Renal pelvis (tissue), 4 donors: ENCODE data around the gene GXYLT1. TPM values are rescaled to one million over a fixed set of nuclear protein-coding genes. Genes with fewer than 3 reads are reported as not detected.
"Not testable (repeated sequence)": the region's sequence is repeated elsewhere in the genome, so short reads cannot be mapped to it uniquely, and the experiment has no call there.

ENCODE experiments used
- DNase-seq: peaks from one replicate; pipeline ENCODE4 v3.0.0-alpha.2; 2013
- polyA plus RNA-seq, 3 donors: library from polyadenylated mRNA; unstranded; fragments of 120-200 nt; gene quantifications; one replicate each; pipeline ENCODE4 v1.2.1, GENCODE V29; 2013; ENCODE audit not compliant: insufficient read length in 3 of 3

The GXYLT1 gene
- polyA plus RNA-seq, 3 donors, result 25.8 to 28.0 (median 27.0) TPM

DNA sequence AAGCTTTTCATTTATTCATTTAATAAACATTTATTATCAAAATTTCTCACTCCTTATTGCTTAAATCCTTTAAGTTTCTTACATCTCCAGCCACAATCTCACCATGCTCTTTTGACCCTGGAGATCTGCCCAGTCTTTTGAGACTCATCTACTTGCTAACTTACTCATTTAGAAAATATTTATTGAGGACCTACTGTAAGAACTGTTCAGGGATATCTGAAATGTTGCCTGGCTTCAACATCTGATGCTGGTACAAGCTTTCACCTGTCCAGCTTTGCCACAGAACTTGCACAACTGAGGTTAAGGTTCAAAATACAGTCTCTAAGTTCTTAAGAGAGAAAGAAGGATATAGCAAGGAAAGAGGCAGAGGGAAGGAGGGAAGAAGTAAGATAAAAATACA is 17.5 kb upstream of the GXYLT1 start:
- DNase-seq, result no peak

DNA sequence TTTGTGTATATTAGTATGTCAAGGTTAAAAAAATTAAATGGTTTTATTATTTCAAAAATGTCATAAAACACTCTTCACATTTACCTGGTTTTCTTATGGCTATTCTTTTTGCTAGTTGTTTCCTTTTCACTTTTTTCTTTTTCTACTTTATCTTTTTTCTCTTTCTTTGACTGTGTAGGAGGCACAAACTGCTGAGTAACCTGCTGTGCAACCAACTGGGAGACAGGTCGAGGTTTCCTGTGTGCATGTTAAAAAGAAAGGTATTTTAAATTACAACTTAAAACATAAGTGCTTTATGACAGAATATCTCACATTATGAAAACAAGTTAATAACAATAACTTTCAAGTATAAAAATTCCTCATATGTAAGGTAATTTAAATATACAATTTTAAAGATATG is 16.9 kb upstream of the GXYLT1 start:
- no peak for DNase-seq

DNA sequence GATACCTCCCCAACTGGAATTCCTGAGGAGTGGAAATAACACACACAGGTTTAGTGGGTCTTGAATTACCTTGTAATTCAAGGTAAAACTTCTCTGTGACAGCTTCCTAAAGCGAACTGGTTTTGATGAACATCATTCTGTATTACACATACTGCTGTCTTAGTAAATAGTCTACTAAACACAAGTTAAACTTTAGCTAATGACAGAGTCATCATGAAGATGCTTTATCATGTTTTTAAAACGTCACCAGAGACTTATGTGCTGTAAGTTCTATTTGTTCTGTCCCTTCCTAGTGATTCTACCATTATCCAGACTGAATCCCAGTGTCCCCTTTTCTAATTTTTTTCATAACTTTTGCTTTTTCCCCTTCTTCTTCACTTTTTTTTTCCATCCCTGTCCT is 11.6 kb upstream of the GXYLT1 start:
- no peak for DNase-seq

DNA sequence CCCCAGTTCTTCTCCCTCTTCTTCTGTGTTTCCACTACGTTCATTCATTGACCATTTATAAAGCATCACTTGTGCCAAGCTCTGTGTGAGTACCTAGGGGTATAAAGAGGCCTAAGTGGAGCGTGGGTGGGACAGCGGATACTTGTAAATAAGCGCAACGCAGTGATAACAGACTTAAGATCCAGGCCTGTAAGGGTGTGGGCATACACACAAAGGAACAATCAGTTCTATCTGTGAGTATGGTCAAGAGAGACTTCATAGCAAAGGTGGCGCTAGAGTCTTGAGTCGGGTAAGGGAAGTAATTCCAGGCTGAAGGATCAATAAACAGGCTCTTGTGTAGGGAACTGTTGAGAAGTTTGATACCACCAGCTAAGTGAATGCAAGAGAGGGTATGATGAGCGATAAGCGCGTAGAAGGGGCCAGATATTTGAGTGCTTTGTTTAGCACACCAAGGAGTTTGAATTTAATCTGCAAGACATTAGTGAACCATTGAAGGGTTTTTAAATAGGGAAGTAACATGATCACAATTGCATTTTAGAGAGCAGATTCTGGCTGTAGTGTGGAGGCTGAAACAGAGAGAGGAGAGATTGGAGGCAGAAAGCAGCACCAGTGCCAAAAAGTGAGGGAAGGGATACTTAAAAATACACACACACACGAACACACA is 1.0 kb upstream of the GXYLT1 start:
- no peak for DNase-seq

DNA sequence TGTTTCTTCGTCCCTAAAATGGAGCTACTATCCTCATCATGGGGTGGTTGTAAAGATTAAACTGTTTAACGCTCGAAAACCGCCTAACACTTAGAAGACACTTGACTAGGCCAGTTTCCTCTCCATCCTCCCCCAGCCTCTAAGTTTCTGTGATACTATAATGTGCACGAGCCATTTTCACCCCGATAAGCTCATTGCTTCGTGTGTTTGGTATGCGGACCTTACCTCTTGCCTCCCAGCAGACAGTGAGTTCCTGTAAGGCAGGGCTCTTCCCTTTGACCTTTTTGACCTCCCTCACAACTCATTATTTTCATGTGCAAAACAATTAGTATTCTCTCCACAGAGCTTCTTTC is 499 bp upstream of the GXYLT1 start:
- DNase-seq, result peak; percentile 29

DNA sequence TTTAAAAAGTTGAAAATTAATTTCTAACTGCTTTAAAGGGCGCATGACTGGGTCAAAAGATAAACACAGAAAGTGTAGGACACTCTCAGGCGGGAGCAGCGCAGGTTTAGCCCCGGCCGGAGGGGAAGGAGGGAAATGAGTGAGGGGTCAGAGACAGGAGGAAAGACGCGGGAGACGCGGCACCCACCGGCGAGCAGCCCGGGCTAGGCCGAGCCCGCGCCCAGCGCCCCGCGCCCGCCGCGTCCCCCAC is 591 bp downstream of the GXYLT1 start:
- no peak for DNase-seq

DNA sequence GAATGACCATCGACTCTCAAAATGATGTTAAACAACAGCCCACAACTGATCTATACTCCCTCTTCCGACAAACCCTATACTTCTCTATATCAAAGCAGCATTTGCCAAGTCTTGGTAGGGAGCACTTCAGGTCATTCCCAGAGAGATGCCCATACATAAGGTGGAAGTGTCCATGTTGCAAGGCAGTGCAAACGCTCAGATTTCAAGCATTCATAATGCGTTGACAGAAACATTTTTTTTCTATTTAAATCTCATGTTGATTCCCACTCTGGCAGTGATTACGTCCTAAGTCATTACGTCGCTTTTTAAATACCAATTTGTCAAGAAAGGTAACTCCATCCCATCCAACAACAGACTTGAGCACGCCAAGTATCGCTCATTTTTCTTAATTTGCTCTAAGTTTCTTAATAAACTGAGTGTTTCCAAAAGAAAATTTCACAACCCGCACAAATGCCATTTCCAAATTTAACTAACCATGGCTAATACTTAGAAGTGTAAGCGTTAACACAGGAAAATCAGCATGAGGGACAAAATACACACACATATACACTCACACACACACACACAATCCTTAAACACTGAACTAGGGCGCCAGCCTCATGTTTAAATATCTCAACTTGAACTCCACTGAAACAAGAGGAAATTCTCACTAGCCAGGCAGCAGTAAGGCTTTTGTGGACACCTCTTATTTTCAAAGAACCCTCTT is 1.1 kb downstream of the GXYLT1 start:
- peak; percentile 29 for DNase-seq

DNA sequence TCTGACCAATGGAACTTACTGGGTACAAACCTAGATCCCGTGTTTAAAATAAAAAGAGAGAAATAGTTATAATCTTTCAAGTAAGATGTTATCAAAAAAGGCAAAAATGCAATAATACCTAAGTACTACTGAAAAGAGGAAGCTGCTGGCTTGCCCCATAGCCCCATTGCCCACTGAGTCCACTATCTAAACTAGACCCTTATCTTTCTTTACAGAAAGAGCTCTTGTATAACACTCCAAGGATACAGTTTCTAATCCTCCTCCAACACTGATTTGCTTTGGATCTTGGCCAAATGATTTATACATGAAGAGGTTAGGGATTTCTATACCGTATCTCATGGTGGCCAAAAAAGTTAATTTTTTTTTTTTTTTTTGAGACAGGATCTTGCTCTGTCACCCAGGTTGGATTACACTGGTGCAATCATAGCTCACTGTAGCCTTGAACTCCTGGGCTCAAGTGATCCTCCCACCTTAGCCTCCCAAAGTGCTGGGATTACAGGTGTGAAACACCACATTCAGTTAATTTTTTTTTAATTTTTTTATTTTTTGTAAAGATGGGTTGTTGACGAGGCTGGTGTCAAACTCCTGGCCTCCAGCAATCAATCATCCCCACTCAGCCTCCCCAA is 2.6 kb downstream of the GXYLT1 start:
- no peak for DNase-seq

DNA sequence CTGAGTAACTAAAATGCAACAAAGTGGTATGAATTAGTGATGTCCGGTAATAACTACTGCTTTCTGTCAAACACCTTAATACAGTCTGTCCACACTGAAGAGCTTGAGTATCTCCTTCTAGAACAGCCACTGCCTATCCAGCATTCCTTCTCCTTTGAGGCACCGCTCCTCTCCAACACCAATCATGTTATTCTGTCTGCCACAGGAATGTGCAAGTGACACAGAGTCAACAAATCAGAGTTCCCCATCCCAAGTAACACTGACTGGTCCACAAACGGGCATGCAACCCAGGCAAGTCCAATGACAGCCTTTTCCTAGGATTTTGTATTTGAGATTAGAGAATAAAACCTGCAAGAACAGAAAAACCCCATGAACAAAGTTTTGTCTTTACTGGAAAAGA is 3.8 kb downstream of the GXYLT1 start:
- no peak for DNase-seq

DNA sequence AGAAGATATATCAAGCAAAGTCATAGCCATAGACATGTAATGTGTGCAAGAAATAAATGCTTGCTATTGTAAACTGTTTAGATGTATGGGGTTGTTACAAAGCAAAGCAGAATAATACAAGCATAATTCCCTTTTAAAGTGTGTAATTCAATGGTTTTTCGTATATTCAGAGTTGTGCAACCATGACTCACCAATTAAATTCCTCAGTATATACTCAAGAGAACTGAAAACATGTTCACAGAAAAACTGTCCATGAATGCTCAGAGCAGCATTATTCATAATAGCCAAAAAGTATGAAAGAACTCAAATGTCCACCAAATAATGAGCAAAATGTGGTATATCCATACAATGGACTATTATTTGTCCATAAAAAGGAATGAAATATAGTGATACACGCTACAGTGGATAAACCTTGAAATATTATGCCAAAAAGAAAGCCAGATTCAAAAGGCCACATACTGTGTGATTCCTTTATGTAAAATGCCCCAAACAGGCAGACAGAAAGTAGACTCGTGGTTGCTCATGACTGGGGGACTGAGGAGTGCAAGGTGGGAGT is 9.3 kb downstream of the GXYLT1 start:
- no peak for DNase-seq

DNA sequence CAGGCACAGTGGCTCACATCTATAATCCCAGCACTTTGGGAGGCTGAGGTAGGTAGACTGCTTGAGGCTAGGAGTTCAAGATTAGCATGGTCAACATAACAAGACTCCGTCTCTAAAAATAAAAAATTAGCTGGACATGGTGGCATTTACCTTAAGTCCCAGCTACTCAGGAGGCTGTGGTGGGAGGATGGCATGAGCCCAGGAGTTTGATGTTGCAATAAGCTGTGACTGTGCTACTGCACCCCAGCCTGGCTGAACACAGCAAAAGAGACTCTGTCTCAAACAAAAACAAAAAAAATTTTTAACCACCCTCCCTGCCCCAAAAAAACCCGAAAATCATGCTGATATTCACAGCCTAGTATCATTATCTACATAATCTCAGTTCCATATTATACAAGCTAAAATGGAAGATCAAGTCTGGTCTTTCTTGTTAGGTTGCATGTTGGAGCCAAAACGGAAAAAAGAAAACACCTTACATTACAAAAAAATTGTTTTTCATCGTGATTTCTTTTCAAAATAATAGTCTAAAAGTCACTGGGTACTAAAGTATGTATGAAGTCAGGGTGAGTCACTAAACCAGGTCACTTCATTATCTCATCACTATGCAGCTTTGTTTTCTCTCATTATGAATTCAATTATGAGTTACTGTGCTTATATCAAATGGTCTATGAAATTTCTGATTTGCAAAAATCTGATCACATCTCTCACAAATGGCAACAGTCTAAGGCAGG is 13.8 kb downstream of the GXYLT1 start:
- no peak for DNase-seq

DNA sequence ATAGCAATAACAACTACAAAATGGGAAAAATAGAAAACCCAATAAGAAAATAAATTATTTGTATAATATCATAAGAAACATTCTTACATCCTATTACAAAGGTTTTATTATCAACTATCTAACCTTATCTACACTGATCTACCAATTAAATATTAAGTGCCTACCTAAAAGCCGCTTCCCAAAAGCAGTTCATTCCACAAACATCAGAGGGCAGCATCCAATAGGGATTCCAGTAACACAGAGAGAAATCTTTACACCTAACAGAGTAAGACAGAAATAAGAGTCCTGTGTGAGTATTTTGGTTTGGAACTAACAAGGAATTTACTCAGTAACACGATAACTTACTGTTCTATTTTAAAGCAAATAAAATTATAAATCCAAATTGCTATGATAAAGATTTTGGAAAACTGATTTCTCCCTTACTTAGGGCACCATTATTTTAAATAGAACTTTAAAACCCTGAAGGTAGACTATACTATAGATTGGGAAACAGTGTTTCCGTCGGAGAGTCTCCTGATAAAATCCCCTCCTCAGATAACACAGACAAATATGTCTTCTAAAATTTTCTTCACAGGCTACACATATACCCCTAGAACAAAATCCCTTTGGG is 15.0 kb downstream of the GXYLT1 start:
- DNase-seq, result peak; percentile 73

DNA sequence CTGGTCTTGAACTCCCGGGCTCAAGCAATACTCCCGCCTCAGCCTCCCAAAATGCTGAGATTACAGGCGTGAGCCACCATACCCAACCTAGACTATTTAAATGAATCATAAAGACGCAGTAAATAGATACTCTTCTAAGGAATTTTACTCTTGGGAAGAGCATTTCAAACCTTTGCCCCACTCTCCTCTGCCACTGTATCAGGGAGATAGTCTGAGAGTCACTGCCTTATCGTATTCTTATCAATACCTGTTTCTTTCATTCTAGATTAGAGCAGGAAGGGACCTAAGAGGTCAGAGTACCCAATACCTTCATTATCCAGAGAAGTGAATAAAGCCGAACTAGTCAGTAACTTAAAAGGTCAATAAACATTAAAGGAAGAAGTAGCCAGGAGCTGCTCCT is 15.8 kb downstream of the GXYLT1 start:
- DNase-seq, result no peak

DNA sequence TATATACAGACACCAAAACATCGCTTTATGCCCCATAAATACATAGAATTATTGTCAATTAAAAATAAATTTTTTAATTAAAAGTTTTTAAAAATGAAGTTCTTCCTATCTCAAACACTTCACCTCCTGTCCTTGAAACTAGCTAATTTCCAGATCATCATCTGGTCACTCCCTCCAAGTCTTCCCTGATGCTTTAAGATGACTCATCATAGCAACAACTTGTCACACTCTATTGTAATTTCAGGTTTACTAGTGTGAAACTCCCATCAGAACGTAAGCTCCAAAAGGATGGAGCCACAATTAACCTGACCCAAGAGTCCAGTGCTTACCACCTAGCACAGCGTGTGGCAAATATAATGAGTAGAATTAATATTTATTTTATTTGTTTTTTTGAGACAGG is 16.3 kb downstream of the GXYLT1 start:
- DNase-seq, result no peak

DNA sequence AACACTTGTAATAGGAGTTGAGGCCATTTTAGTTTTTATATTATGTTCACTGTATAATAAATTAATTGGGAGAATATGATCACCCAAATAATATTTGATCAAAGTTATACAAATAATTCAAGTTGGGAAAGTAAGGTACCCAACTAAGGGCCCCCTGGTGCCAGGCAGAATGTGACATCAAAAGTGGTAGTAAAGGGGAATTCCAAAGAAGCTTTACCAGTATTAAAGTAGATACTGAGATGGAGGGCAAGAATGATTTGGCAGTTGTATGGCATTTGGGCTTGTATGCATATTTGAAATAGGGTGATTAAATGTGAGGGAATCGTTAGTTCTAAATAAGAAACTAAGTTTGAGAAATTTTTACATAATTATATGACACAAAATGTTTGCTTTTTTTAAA is 17.7 kb downstream of the GXYLT1 start:
- no peak for DNase-seq

DNA sequence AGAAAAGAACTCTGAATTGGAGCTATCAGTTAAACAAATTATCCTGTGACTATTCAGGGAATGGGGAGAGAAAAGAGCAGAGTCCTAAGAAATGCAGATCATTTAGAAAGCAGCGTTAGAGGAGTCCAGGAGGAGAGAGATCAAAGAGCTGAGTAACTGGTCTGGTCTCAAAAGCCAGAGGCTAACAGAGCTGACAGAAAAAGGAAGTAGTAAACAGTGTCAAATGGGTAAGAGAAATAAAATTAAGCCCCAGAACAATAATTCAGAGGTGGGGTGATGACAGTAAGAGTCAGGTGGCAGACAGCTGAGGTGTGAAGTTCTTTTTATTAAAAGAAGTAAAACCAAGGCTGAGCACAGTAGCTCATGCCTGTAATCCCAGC is 19.3 kb downstream of the GXYLT1 start:
- DNase-seq, result no peak

DNA sequence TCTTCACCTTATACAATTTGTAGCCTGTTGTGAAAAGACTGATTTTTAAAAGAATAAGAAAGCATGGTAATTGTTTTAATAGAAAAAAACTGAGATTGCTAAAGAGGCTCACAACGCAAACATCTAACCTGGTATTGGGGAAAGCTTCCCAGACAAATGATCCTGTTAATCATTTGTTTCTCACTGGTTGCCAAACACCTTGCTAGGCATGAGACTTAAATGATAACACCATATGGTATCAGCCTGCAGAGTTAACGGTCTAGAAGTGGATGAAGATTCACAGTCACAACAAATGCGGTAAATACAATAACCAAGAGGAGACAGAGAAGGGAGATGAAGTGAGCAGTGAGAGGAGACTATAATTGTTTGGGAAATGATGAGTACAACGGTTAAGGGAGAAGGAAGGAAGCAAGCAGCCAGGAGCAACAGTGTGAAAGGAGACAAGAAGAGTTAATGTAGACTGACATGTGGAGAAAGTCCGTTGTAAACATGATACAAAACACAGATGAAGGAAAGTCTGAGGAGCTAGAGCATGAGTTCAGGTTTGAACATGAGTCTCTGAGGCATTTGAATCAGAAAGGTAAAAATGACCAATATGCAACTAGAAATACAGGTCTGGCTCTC is 19.8 kb downstream of the GXYLT1 start:
- DNase-seq, result no peak

DNA sequence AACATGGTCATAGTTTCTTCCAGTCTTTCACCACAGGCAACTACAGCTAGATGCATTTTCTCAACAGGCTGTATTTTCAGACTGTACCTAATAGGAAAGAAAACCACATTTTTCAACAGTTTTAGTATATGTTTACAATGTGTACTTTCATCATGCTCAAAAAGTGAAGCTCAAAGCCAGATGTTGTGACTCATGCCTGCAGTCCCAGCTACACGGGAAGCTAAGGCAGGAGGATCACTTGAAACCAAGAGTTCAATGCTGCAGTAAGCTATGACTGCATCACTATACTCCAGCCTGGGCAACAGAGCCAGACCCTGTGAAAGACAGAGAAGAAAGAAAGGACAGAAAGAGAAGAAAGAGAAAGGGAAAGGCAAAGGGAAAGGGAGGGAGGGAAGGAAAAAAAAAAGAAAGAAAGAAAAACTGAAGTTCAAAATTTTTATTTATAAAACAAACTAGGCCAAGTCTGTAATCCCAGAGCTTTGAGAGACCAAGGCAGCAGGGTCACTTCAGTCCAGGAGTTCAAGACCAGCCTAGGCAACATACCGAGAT is 25.5 kb downstream of the GXYLT1 start:
- DNase-seq, result no peak

DNA sequence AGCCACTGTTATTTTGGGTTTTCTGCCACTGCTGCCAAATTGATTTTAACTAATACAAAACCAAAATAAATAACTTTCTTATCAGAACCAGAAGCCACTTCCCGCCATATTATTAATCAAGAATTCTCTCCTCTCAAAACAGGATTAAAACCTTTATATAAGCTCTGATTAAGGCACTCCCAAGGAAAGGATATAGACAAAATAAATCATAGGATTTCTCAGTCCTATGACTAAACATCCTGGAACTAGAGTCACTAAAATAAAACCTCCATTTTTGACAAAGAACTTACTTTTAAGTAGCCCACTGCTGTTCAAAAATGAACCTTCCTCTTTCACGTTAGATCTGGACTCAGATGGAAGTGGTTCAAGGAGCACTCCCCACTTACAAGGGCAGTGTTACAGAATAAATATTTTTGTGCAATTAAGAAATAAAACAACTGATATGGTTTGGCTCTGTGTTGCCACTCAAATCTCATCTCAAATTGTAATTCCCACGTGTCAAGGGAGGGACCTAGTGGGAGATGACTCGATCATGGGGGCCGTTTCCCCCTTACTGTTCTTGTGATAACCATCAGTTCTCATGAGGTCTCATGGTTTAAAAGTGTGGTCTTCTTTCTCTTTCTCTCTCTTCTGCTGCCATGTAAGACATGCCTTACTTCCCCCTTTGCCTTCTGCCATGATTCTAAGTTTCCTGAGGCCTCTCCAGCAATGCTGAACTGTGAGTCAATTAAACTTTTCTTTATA is 26.4 kb downstream of the GXYLT1 start:
- no peak for DNase-seq

DNA sequence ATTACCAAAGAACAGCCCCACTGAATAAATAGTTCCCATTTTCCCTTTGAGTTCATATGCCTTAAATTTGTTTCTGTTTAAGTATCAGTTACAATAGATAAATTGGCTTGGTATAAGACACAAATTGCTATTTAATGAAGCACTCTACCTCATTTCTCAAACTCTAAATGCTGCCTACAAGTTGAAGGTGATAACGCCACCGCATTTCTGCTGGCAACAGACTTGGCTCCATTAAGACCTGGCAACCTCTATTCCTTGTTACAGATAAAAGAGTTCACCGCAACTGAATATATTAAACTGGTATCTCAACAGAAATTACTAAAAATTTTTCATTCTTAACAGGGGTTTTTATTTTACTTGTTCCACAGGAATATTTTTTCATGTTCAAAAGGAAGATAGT is 35.6 kb downstream of the GXYLT1 start:
- DNase-seq, result no peak

DNA sequence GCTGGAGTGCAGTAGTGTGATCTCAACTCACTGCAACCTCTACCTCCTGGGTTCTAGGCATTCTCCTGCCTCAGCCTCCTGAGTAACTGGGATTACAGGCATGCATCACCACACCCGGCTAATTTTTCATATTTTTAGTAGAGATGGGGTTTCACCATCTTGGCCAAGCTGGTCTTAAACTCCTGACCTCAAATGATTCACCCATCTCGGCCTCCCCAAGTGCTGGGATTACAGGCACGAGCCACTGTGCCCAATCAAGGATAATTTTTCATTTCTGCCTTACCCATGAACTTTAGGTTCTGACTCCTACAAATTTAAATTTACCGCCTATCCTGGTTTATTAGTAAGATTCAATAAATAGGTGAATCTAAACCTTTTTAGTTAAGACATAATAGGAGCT is 37.9 kb downstream of the GXYLT1 start:
- DNase-seq, result not testable (repeated sequence)
